Activated T-helper 1 cell treated with anti-CD3 and anti-CD28 coated beads, Interleukin-2, amount 50 U/mL, for 16 hours (primary cell): ENCODE measurements around the gene SLC2A13.

Source experiments
- DNase-seq, 2 donors: peaks; one replicate each; pipeline ENCODE4 v3.0.0-alpha.2; 2020; ENCODE audit warnings: low read depth in 1 of 2, low spot score in 1 of 2

SLC2A13 gene

GRCh38 chr12:40105515-40106201, at the start of gene SLC2A13:
Gene SLC2A13 (minus strand): TSS chr12:40106081. CDS start chr12:40105808, 273 bp downstream.
- DNase-seq = peak; percentile 40 to 68

GRCh38 chr12:40154381-40154780, 48.5 kb upstream of the SLC2A13 start:
- DNase-seq = no peak

DNA sequence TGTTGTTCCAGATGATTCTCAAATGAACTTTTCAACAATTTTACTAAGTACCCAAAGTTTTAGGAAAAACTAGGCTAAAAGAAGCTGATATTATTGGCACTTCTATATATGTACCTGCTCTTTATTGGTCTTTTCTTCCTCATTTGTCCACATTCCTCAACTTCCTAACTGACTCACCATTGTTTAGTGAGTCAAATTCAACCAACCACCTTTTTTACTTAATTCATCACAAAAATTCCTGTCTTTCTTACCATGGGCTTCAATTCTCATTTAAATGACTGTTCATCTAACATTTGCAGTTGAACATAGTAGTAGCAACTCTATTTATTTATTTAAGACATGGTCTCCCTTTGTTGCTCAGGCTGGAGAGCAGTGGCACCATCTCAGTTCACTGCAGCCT, 47.6 kb upstream of the SLC2A13 start:
- no peak for DNase-seq

- DNase-seq = peak in 1 of 2 donors; percentile 20
These were observed 47.0 kb upstream of the SLC2A13 start for GRCh38 chr12:40152783-40153383.

DNA sequence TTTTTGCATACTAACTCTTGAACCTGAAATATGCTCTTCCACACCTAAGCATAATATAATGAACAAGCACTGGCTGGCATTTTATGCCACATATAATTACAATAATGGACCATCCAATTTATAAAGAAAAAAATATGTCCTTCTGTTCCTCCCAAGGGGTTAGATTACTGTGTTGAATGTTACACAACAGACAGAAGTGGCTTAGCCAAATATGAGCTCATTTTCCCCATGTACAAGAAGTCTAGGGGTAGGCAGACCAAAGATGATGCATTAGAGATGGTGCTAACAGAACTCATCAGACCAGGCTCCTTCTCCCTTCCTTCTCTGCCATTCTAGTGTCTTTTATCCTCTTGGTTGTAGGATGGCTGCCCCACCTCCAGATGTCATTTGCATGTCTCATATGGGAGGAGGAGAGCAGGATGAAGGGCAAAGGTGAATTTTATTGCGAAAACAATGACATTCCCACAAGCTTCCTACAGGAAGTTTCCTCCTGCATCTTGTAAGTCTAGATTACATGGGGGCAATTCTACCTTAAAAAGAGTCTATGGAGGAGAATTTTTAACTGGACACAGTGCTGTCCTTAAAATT, 43.9 kb upstream of the SLC2A13 start:
- no peak for DNase-seq

GRCh38 chr12:40146800-40147797, 41.2 kb upstream of the SLC2A13 start:
- no peak for DNase-seq

GRCh38 chr12:40145896-40146295, 40.0 kb upstream of the SLC2A13 start:
- DNase-seq = no peak

- DNase-seq = no peak
These were observed 38.1 kb upstream of the SLC2A13 start for GRCh38 chr12:40144023-40144422.

- no peak for DNase-seq
These were observed 36.3 kb upstream of the SLC2A13 start for GRCh38 chr12:40142001-40142744.

DNA sequence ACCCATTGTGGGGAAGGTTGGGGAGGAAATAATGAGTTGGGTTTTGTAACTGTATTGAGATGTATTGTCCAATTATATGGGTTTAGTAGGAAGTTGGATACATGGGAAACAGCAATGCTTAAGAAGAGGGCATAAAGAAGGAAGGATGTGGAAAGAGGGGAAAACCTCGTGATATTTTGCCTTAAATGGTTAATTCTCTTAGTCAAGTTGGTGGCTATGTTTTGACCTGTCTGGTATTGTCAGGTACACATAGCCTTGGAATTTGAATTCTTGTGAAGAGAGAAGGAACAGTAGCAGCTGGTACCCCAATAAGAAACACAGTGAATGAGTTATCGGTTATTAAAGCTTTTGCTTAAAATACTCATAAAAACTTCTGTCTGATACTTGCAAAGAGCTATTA, 32.6 kb upstream of the SLC2A13 start:
- DNase-seq = no peak

DNA sequence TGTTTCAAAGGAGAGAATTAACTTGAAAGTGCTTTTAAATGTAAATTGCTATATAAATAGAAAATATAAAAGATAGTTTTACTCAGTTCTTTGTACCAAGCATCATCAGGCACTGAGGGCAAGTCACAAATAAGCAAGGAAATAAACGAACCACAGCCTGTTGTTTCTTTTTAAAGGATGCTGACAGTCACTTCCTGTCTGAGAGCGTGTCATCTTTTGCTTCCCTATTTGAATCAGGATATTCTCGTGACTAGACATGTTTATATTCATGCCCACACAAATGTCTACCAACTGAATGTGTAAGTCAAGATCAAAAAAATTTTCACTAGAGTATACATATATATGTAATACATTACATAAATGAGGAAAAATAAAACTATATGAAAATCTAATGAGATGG, 31.4 kb upstream of the SLC2A13 start:
- DNase-seq = no peak

GRCh38 chr12:40127408-40127807, 21.5 kb upstream of the SLC2A13 start:
- DNase-seq = no peak

DNA sequence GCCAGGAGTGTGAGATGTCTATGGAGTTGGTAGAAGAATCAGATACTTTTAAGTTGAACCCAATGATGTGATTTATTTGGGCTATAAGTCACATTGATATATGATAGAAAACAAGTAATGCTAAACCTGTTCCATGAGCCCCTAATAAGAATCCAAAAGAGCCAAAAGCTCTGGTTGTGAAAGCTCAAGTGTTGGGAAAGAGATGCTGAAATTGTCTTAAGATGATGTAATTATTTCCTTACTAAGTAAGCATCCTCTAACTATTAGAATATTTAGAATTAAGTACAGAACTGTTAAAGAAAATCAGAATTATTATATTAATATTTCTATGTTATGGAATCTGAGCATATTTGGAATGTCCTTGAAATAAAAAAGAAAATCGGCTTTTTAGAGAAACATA, 17.6 kb upstream of the SLC2A13 start:
- DNase-seq = no peak

GRCh38 chr12:40122842-40123241, 17.0 kb upstream of the SLC2A13 start:
- DNase-seq = no peak

DNA sequence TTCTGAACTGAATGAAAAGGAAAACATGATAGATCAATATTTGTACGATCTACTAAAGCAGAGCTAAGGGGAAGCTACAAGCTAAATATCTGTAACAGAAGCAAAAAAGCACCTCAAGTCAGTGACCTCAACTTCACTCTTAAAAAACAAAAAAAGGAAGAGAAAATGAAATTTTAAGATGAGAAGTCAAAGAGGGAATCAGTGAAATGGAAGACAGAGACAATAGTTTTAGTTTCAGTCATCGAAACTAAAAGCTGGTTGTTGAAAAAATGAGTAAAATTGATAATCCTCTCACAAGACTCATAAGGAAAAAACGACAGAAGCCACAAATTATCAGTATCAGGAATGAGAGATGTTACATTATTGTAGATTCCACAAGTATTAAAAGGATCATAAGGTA, 11.9 kb upstream of the SLC2A13 start:
- no peak for DNase-seq

DNA sequence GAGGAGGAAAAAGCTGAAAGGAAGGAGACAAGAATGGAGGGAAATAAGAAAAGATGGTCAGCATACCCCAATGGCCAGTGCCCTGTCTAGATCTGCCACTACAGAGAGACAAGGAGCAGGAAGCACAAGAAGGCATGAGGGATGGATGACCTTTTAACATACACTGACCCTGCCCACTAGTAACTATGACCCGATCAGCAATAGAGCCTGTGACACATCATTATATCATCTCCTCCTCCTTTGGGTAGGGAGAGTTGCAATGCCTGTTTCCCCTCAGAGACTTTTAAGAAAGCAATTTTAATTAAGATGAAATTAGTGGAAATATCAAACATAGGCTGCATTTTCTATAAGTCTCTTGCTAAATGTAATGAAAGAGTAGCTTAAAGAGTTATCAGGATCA, 4.7 kb upstream of the SLC2A13 start:
- no peak for DNase-seq

DNA sequence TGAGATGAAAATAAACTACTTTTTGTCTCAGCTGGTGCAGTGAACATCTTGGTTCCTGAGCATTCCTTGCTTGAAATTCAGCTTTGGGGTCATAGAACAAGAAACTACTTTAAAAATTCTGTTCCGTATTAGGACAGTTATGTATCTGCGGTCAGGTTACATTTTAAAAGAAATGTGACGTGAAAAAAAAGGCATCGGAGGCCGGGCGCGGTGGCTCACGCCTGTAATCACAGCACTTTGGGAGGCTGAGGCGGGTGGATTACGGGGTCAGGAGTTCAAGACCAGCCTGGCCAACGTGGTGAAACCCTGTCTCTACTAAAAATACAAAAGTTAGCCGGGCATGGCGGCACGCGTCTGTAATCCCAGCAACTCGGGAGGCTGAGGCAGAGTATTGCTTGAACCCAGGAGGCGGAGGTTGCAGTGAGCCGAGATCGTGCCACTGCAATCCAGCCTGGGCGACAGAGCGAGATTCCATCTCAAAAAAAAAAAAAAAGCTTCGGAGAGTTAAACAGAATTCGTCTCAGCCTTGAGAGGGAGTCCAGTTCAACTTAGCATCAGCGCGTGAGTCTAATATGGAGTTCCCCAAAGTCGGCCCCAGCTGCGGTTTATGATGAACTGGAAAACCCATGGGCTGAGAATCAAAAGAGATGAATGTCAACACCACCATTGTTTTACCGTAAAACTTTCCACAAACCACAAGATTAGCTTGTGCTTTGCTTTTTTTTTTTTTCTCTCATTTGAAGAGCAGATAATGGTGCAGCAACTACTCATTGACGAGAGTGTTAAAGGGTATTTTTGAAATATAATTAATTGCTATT, 2.1 kb upstream of the SLC2A13 start:
- peak in 1 of 2 donors; percentile 8 for DNase-seq

DNA sequence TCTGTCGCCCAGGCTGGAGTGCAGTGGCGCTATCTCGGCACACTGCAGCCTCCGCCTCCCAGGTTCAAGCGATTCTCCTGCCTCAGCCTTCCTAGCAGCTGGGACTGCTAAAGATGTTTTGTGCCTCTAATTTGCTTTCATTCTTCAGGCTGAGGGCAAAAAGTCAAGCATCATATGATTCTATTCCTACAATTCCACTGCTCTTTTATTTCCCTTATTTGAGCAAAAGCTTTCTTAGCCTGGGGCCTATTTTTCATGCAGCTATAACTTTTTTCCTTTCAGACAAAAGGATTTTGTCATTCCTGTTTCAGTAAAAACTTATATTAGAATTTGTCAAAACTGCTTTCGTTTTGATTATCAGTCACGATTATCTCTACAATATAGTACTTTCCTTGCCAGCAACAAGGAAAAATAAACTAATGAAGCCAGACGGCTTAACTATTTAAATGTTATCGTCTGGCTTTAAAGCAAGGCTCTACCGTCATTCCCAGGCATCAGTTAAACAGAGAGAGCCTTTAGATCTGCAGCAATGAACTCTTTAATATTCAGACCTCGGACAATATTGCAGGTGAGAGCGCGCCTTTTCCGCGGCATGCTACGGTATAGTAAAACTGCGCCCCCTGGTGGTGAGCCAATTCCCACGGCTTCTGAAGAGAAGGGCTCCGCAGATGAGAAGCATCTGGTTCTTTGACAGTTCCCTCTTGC, 1.4 kb upstream of the SLC2A13 start:
- DNase-seq = peak; percentile 77 to 94

- DNase-seq = no peak
These were observed 774 bp upstream of the SLC2A13 start for GRCh38 chr12:40106655-40107054.
